Kasumi-1 (cell line): ENCODE data around the gene CD93.

ENCODE experiments used
- DNase-seq, 2 experiments: peaks; one replicate each; lab custom pipeline; 2025; lab: John Stamatoyannopoulos, UW

CD93 gene

GRCh38 chr20:23034721-23035671 is 51.1 kb downstream of the CD93 start, which contains the start of gene SSTR4:
TSS of gene SSTR4 (plus strand) at chr20:23035312. CDS start at chr20:23035484, 172 bp downstream.
- no peak for DNase-seq

- no peak for DNase-seq
These were observed 52.2 kb downstream of the CD93 start for GRCh38 chr20:23033918-23034317.

GRCh38 chr20:23032750-23033078 is 53.4 kb downstream of the CD93 start:
- DNase-seq, result peak in 1 of 2 experiments; percentile 18

- DNase-seq, result no peak
These were observed 53.9 kb downstream of the CD93 start for GRCh38 chr20:23032056-23032749.

- DNase-seq, result no peak
These were observed 54.8 kb downstream of the CD93 start for GRCh38 chr20:23031346-23031745.
